ENCODE measurements around the gene MIA3.

MIA3 gene

GRCh38 chr1:222622765-222623164 lies 4.9 kb downstream of the MIA3 start:
- H3F3A ChIP-seq (ENCODE audit: low read depth): no peaks in the 10 kb centered on the region
- H3K36me3 ChIP-seq (ENCODE audit: insufficient read depth, low read length): peaks cover 11% of the 10 kb centered on the region; the same call in 1 of the 2 replicates
- H3K79me2 ChIP-seq (ENCODE audit: insufficient read depth, low read length): peaks cover 18% of the 10 kb centered on the region
- H3K4me2 ChIP-seq (ENCODE audit: low read depth, low read length, poor library complexity, severe bottlenecking): peak overlapping the region; percentile 6
- TF ChIP-seq CTCF (conservative IDR thresholded peaks at IDR 0.05; ENCODE audit: low read length) (no peak), EZH2phosphoT487 (IDR thresholded peaks at IDR 0.05; ENCODE audit: borderline replicate concordance) (no peak)
- H3K4me1 ChIP-seq (ENCODE audit: insufficient read depth, low read length, poor library complexity, severe bottlenecking): peaks cover 31% of the 10 kb centered on the region
- H4K20me1 ChIP-seq (ENCODE audit: insufficient read depth, low read length, poor library complexity, severe bottlenecking): peaks cover 12% of the 10 kb centered on the region
- H3K4me3 ChIP-seq (ENCODE audit: low read length, poor library complexity, severe bottlenecking): no peak overlapping the region
- no peaks in the 10 kb centered on the region for H3K9me3 ChIP-seq (ENCODE audit: insufficient read depth, low read depth, low read length)
- H3K27me3 ChIP-seq (ENCODE audit: insufficient read depth, low read length, poor library complexity, severe bottlenecking): no peaks in the 10 kb centered on the region
- H3K9ac ChIP-seq (ENCODE audit: low read depth, low read length, poor library complexity, severe bottlenecking): no peak overlapping the region
- H2AFZ ChIP-seq (ENCODE audit: low read length): no peak overlapping the region
- no peaks in the 10 kb centered on the region for H3K9me2 ChIP-seq (replicated peaks; ENCODE audit: low read depth, low read length)

- no peaks in the 10 kb centered on the region for H3K9me3 ChIP-seq (ENCODE audit: insufficient read depth, low read depth, low read length)
- H3K4me3 ChIP-seq (ENCODE audit: low read length, poor library complexity, severe bottlenecking): no peak overlapping the region
- no peaks in the 10 kb centered on the region for H3F3A ChIP-seq (ENCODE audit: low read depth)
- peaks cover 31% of the 10 kb centered on the region for H3K4me1 ChIP-seq (ENCODE audit: insufficient read depth, low read length, poor library complexity, severe bottlenecking)
- H3K9ac ChIP-seq (ENCODE audit: low read depth, low read length, poor library complexity, severe bottlenecking): no peak overlapping the region
- H3K4me2 ChIP-seq (ENCODE audit: low read depth, low read length, poor library complexity, severe bottlenecking): no peak overlapping the region
- H2AFZ ChIP-seq (ENCODE audit: low read length): no peak overlapping the region
- no peak for TF ChIP-seq CTCF (conservative IDR thresholded peaks at IDR 0.05; ENCODE audit: low read length)
- H3K9me2 ChIP-seq (replicated peaks; ENCODE audit: low read depth, low read length): no peaks in the 10 kb centered on the region
- H3K79me2 ChIP-seq (ENCODE audit: insufficient read depth, low read length): peaks cover 17% of the 10 kb centered on the region
- H3K27me3 ChIP-seq (ENCODE audit: insufficient read depth, low read length, poor library complexity, severe bottlenecking): no peaks in the 10 kb centered on the region
- H3K36me3 ChIP-seq (ENCODE audit: insufficient read depth, low read length): peaks cover 18% of the 10 kb centered on the region; the same call in 1 of the 2 replicates
- peaks cover 12% of the 10 kb centered on the region for H4K20me1 ChIP-seq (ENCODE audit: insufficient read depth, low read length, poor library complexity, severe bottlenecking)
These were observed 5.6 kb downstream of the MIA3 start for GRCh38 chr1:222623458-222623857.

- Histone ChIP-seq H3F3A (ENCODE audit: low read depth) (no peaks in the 10 kb centered on the region), H3K9ac (ENCODE audit: low read depth, low read length, poor library complexity, severe bottlenecking) (no peak overlapping the region), H3K4me3 (ENCODE audit: low read length, poor library complexity, severe bottlenecking) (no peak overlapping the region), H3K36me3 (ENCODE audit: insufficient read depth, low read length) (peaks cover 26% of the 10 kb centered on the region; the same call in 1 of the 2 replicates), H3K27me3 (ENCODE audit: insufficient read depth, low read length, poor library complexity, severe bottlenecking) (no peaks in the 10 kb centered on the region), H3K9me3 (ENCODE audit: insufficient read depth, low read depth, low read length) (no peaks in the 10 kb centered on the region), H3K79me2 (ENCODE audit: insufficient read depth, low read length) (peaks cover 9% of the 10 kb centered on the region), H2AFZ (ENCODE audit: low read length) (no peak overlapping the region), H3K4me1 (ENCODE audit: insufficient read depth, low read length, poor library complexity, severe bottlenecking) (peaks cover 27% of the 10 kb centered on the region), H4K20me1 (ENCODE audit: insufficient read depth, low read length, poor library complexity, severe bottlenecking) (peaks cover 9% of the 10 kb centered on the region), H3K4me2 (ENCODE audit: low read depth, low read length, poor library complexity, severe bottlenecking) (no peak overlapping the region), H3K9me2 (replicated peaks; ENCODE audit: low read depth, low read length) (no peaks in the 10 kb centered on the region)
- no peak for TF ChIP-seq EZH2phosphoT487 (IDR thresholded peaks at IDR 0.05; ENCODE audit: borderline replicate concordance)
These were observed 6.3 kb downstream of the MIA3 start for GRCh38 chr1:222624214-222624613.

GRCh38 chr1:222627232-222627631 lies 9.3 kb downstream of the MIA3 start:
- Histone ChIP-seq H3K9me2 (replicated peaks; ENCODE audit: low read depth, low read length) (no peaks in the 10 kb centered on the region), H3F3A (ENCODE audit: low read depth) (no peaks in the 10 kb centered on the region), H3K36me3 (ENCODE audit: insufficient read depth, low read length) (peaks cover 26% of the 10 kb centered on the region; the same call in 1 of the 2 replicates), H2AFZ (ENCODE audit: low read length) (no peak overlapping the region), H4K20me1 (ENCODE audit: insufficient read depth, low read length, poor library complexity, severe bottlenecking) (no peaks in the 10 kb centered on the region), H3K4me1 (ENCODE audit: insufficient read depth, low read length, poor library complexity, severe bottlenecking) (peaks cover 4% of the 10 kb centered on the region), H3K27me3 (ENCODE audit: insufficient read depth, low read length, poor library complexity, severe bottlenecking) (no peaks in the 10 kb centered on the region), H3K9me3 (ENCODE audit: insufficient read depth, low read depth, low read length) (no peaks in the 10 kb centered on the region), H3K79me2 (ENCODE audit: insufficient read depth, low read length) (no peaks in the 10 kb centered on the region), H3K9ac (ENCODE audit: low read depth, low read length, poor library complexity, severe bottlenecking) (no peak overlapping the region), H3K4me3 (ENCODE audit: low read length, poor library complexity, severe bottlenecking) (no peak overlapping the region), H3K4me2 (ENCODE audit: low read depth, low read length, poor library complexity, severe bottlenecking) (no peak overlapping the region)
- TF ChIP-seq CTCF (conservative IDR thresholded peaks at IDR 0.05; ENCODE audit: low read length): no peak
